RWPE1 (cell line): ENCODE data around the gene SPATA6.

Experiments
- CTCF ChIA-PET: fragments of 350-600 bp; sonication (Branson Sonifier 250); formaldehyde crosslinking; extraction: SDS; loops from one replicate; lab custom pipeline; 2021; lab: Yijun Ruan, JAX
- POLR2A ChIA-PET: fragments of 400-600 bp; formaldehyde crosslinking; extraction: SDS; loops from one replicate; lab custom pipeline; 2020; ENCODE audit warnings: antibody characterized with exemption; ENCODE audit not compliant: low non-redundant PET; lab: Yijun Ruan, JAX
- DNase-seq: peaks from one replicate; pipeline ENCODE4 v3.0.0; 2012; ENCODE audit warnings: low spot score
- H3K27ac ChIP-seq: fragments of 450-650 bp; 2 replicates; pipeline ENCODE4 v1.5.1; 2017
- TF ChIP-seq, protein P1 (sequence below): fragments of 450-650 bp; conservative IDR thresholded peaks from 2 replicates; pipeline ENCODE4 v1.5.1; 2017; ENCODE audit warnings: low read depth, mild to moderate bottlenecking

Gene SPATA6

GRCh38 chr1:48495911-48496310, 23.9 kb upstream of the SPATA6 start:
- CTCF ChIA-PET: no interaction called here
- DNase-seq: no peak
- no peak overlapping the region for H3K27ac ChIP-seq
- POLR2A ChIA-PET: no interaction called here
- TF ChIP-seq, protein P1, sequence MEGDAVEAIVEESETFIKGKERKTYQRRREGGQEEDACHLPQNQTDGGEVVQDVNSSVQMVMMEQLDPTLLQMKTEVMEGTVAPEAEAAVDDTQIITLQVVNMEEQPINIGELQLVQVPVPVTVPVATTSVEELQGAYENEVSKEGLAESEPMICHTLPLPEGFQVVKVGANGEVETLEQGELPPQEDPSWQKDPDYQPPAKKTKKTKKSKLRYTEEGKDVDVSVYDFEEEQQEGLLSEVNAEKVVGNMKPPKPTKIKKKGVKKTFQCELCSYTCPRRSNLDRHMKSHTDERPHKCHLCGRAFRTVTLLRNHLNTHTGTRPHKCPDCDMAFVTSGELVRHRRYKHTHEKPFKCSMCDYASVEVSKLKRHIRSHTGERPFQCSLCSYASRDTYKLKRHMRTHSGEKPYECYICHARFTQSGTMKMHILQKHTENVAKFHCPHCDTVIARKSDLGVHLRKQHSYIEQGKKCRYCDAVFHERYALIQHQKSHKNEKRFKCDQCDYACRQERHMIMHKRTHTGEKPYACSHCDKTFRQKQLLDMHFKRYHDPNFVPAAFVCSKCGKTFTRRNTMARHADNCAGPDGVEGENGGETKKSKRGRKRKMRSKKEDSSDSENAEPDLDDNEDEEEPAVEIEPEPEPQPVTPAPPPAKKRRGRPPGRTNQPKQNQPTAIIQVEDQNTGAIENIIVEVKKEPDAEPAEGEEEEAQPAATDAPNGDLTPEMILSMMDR: no peak

- DNase-seq: no peak
These were observed 23.2 kb upstream of the SPATA6 start for GRCh38 chr1:48495166-48495565.

GRCh38 chr1:48493970-48494769, 22.2 kb upstream of the SPATA6 start:
- TF ChIP-seq, protein P1: no peak
- DNase-seq: no peak
- H3K27ac ChIP-seq: no peak overlapping the region
- ChIA-PET POLR2A (no interaction called here), CTCF (no interaction called here)

More at GRCh38 chr1:48495166-48495565, 23.2 kb upstream of the SPATA6 start:
- H3K27ac ChIP-seq: no peak overlapping the region
- POLR2A ChIA-PET: no interaction called here
- TF ChIP-seq, protein P1: no peak
- CTCF ChIA-PET: no interaction called here

DNA sequence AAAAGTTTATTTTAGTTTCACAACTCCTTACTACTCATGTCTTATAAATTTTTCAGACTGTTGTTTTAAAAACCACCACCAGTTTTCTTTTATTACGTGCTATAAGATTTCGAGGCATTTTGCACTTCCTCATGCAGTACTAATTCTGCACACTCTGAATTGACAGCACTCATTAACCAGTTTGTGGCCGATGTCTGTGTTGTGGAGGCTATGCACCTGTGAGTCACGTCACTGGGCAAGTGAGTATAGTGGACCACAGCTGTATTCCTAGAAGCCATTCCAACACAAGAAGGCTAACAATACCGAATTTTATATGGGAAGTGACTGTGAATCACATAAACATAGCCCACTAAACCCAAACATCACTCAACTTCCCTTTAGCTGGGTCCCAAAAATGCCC, 21.0 kb upstream of the SPATA6 start:
- CTCF ChIA-PET: no interaction called here
- no peak for DNase-seq
- POLR2A ChIA-PET: no interaction called here
- no peak overlapping the region for H3K27ac ChIP-seq
- TF ChIP-seq, protein P1: no peak

GRCh38 chr1:48492392-48492791, 20.4 kb upstream of the SPATA6 start:
- no peak overlapping the region for H3K27ac ChIP-seq
- TF ChIP-seq, protein P1: no peak
- DNase-seq: no peak
- CTCF ChIA-PET: no interaction called here
- POLR2A ChIA-PET: no interaction called here

GRCh38 chr1:48488721-48489120, 16.7 kb upstream of the SPATA6 start:
- CTCF ChIA-PET: interaction anchor here (0.6 to 1.0 kb wide), 4 partner anchors 9 to 83 kb away, joined by 3 to 6 read pairs (median 3); no protein-coding TSS in a partner anchor

More at GRCh38 chr1:48488721-48489120, 16.7 kb upstream of the SPATA6 start:
- H3K27ac ChIP-seq: no peak overlapping the region
- DNase-seq: no peak
- TF ChIP-seq, protein P1: no peak
- POLR2A ChIA-PET: no interaction called here
